GM18861 (cell line): ENCODE data around the gene BTBD1.
"Not testable (repeated sequence)": the region's sequence is repeated elsewhere in the genome, so short reads cannot be mapped to it uniquely, and the experiment has no call there.

Experiments used
- ATAC-seq: cut with Tn5 transposase; IDR thresholded peaks from one replicate; pipeline ENCODE4 v1.9.1; 2021; ENCODE audit not compliant: unreplicated experiment

Gene BTBD1

GRCh38 chr15:83098079-83098478 is 31.0 kb upstream of the BTBD1 start:
- ATAC-seq = no peak

- no peak for ATAC-seq
Observed at GRCh38 chr15:83094583-83094982, 27.5 kb upstream of the BTBD1 start.

GRCh38 chr15:83092309-83092976 is 25.4 kb upstream of the BTBD1 start:
- ATAC-seq = peak; percentile 84

GRCh38 chr15:83091965-83092308 is 24.9 kb upstream of the BTBD1 start:
- not testable (repeated sequence) for ATAC-seq

GRCh38 chr15:83090465-83090864 is 23.4 kb upstream of the BTBD1 start:
- no peak for ATAC-seq

- ATAC-seq = no peak
Observed at GRCh38 chr15:83088876-83089275, 21.8 kb upstream of the BTBD1 start.

- ATAC-seq = no peak
Observed at GRCh38 chr15:83087576-83087975, 20.5 kb upstream of the BTBD1 start.

GRCh38 chr15:83085864-83086552 is 19.0 kb upstream of the BTBD1 start:
- not testable (repeated sequence) for ATAC-seq

- ATAC-seq = not testable (repeated sequence)
Observed at GRCh38 chr15:83085461-83085860, 18.4 kb upstream of the BTBD1 start.

GRCh38 chr15:83082730-83083386 is 15.8 kb upstream of the BTBD1 start:
- no peak for ATAC-seq

- peak; percentile 78 for ATAC-seq
Observed at GRCh38 chr15:83081256-83082014, 14.4 kb upstream of the BTBD1 start.

- no peak for ATAC-seq
Observed at GRCh38 chr15:83078712-83079111, 11.7 kb upstream of the BTBD1 start.

GRCh38 chr15:83077491-83078230 is 10.6 kb upstream of the BTBD1 start:
- ATAC-seq = no peak

- ATAC-seq = not testable (repeated sequence)
Observed at GRCh38 chr15:83069211-83069642, 2.2 kb upstream of the BTBD1 start.

GRCh38 chr15:83068054-83068453 is 1.0 kb upstream of the BTBD1 start:
- ATAC-seq = no peak

- no peak for ATAC-seq
Observed at GRCh38 chr15:83067638-83067962, 548 bp upstream of the BTBD1 start.

GRCh38 chr15:83066034-83066733 is 868 bp downstream of the BTBD1 start:
- no peak for ATAC-seq

- ATAC-seq = no peak
Observed at GRCh38 chr15:83065431-83065830, 1.6 kb downstream of the BTBD1 start.

- ATAC-seq = no peak
Observed at GRCh38 chr15:83064859-83065258, 2.2 kb downstream of the BTBD1 start.

- ATAC-seq = no peak
Observed at GRCh38 chr15:83063551-83063950, 3.5 kb downstream of the BTBD1 start.
